T-helper 1 cell treated with Interleukin-12 subunit alpha and Interleukin-12 subunit beta and Interleukin-4 antibody, amounts not matched to agents 30 μg/mL and 1 μg/mL, for 36 hours (primary cell): ENCODE results near the gene PRF1.

Experiments
- H3K27ac Mint-ChIP-seq: one replicate; pipeline ENCODE4 v1.8.0; 2021; ENCODE audit warnings: mild to moderate bottlenecking, mixed read lengths
- H3K27me3 Mint-ChIP-seq: one replicate; pipeline ENCODE4 v1.8.0; 2021; ENCODE audit warnings: low read depth, mixed read lengths
- H3K36me3 Mint-ChIP-seq: one replicate; pipeline ENCODE4 v1.8.0; 2021; ENCODE audit warnings: low read depth, mixed read lengths
- H3K4me1 Mint-ChIP-seq: one replicate; pipeline ENCODE4 v1.8.0; 2021; ENCODE audit warnings: low read depth, mixed read lengths
- H3K4me3 Mint-ChIP-seq: one replicate; pipeline ENCODE4 v1.8.0; 2021; ENCODE audit warnings: mild to moderate bottlenecking, moderate library complexity, mixed read lengths
- H3K9me3 Mint-ChIP-seq: one replicate; pipeline ENCODE4 v1.8.0; 2021; ENCODE audit warnings: mixed read lengths

PRF1 gene

GRCh38 chr10:70592746-70593512 lies 9.6 kb downstream of the PRF1 start:
- H3K9me3 Mint-ChIP-seq: no peaks in the 10 kb centered on the region
- no peak overlapping the region for H3K4me3 Mint-ChIP-seq
- peaks cover 10% of the 10 kb centered on the region for H3K27me3 Mint-ChIP-seq
- peaks cover 25% of the 10 kb centered on the region for H3K36me3 Mint-ChIP-seq
- peaks cover 27% of the 10 kb centered on the region for H3K4me1 Mint-ChIP-seq
- H3K27ac Mint-ChIP-seq: no peak overlapping the region

GRCh38 chr10:70592186-70592735 lies 10.3 kb downstream of the PRF1 start:
- Mint-ChIP-seq H3K4me3 (no peak overlapping the region), H3K4me1 (peaks cover 25% of the 10 kb centered on the region), H3K27me3 (peaks cover 10% of the 10 kb centered on the region), H3K9me3 (no peaks in the 10 kb centered on the region), H3K27ac (no peak overlapping the region), H3K36me3 (peaks cover 18% of the 10 kb centered on the region)

- no peaks in the 10 kb centered on the region for H3K9me3 Mint-ChIP-seq
- peaks cover 10% of the 10 kb centered on the region for H3K27me3 Mint-ChIP-seq
- H3K27ac Mint-ChIP-seq: no peak overlapping the region
- peaks cover 29% of the 10 kb centered on the region for H3K4me1 Mint-ChIP-seq
- H3K4me3 Mint-ChIP-seq: no peak overlapping the region
- peaks cover 4% of the 10 kb centered on the region for H3K36me3 Mint-ChIP-seq
Measured at GRCh38 chr10:70590655-70591416, 11.7 kb downstream of the PRF1 start.

- Mint-ChIP-seq H3K27me3 (peaks cover 10% of the 10 kb centered on the region), H3K36me3 (peaks cover 1% of the 10 kb centered on the region), H3K9me3 (no peaks in the 10 kb centered on the region), H3K27ac (no peak overlapping the region), H3K4me1 (peaks cover 29% of the 10 kb centered on the region), H3K4me3 (no peak overlapping the region)
Measured at GRCh38 chr10:70589762-70590654, 12.5 kb downstream of the PRF1 start.

- Mint-ChIP-seq H3K27me3 (peaks cover 10% of the 10 kb centered on the region), H3K4me3 (no peak overlapping the region), H3K9me3 (no peaks in the 10 kb centered on the region), H3K27ac (no peak overlapping the region), H3K4me1 (peaks cover 24% of the 10 kb centered on the region), H3K36me3 (no peaks in the 10 kb centered on the region)
Measured at GRCh38 chr10:70588859-70589570, 13.5 kb downstream of the PRF1 start.

GRCh38 chr10:70588255-70588654 lies 14.3 kb downstream of the PRF1 start:
- Mint-ChIP-seq H3K9me3 (no peaks in the 10 kb centered on the region), H3K4me1 (peaks cover 22% of the 10 kb centered on the region), H3K36me3 (no peaks in the 10 kb centered on the region), H3K4me3 (no peak overlapping the region), H3K27me3 (peaks cover 10% of the 10 kb centered on the region), H3K27ac (no peak overlapping the region)

GRCh38 chr10:70587045-70587658 lies 15.4 kb downstream of the PRF1 start:
- H3K9me3 Mint-ChIP-seq: no peaks in the 10 kb centered on the region
- H3K36me3 Mint-ChIP-seq: no peaks in the 10 kb centered on the region
- H3K4me3 Mint-ChIP-seq: no peak overlapping the region
- H3K27ac Mint-ChIP-seq: no peak overlapping the region
- H3K4me1 Mint-ChIP-seq: peaks cover 16% of the 10 kb centered on the region
- peaks cover 9% of the 10 kb centered on the region for H3K27me3 Mint-ChIP-seq

- Mint-ChIP-seq H3K36me3 (no peaks in the 10 kb centered on the region), H3K9me3 (no peaks in the 10 kb centered on the region), H3K4me3 (no peak overlapping the region), H3K4me1 (peaks cover 13% of the 10 kb centered on the region), H3K27ac (no peak overlapping the region), H3K27me3 (peaks cover 4% of the 10 kb centered on the region)
Measured at GRCh38 chr10:70586348-70586930, 16.1 kb downstream of the PRF1 start.

- Mint-ChIP-seq H3K36me3 (no peaks in the 10 kb centered on the region), H3K4me3 (no peak overlapping the region), H3K27ac (no peak overlapping the region), H3K4me1 (peaks cover 13% of the 10 kb centered on the region), H3K9me3 (no peaks in the 10 kb centered on the region), H3K27me3 (peaks cover 4% of the 10 kb centered on the region)
Measured at GRCh38 chr10:70585578-70586169, 16.9 kb downstream of the PRF1 start.

GRCh38 chr10:70584909-70585544 lies 17.5 kb downstream of the PRF1 start:
- Mint-ChIP-seq H3K4me3 (no peak overlapping the region), H3K9me3 (no peaks in the 10 kb centered on the region), H3K4me1 (peaks cover 13% of the 10 kb centered on the region), H3K36me3 (no peaks in the 10 kb centered on the region), H3K27ac (no peak overlapping the region), H3K27me3 (peaks cover 4% of the 10 kb centered on the region)

- H3K36me3 Mint-ChIP-seq: peaks cover 2% of the 10 kb centered on the region
- no peaks in the 10 kb centered on the region for H3K9me3 Mint-ChIP-seq
- H3K27ac Mint-ChIP-seq: no peak overlapping the region
- no peak overlapping the region for H3K4me3 Mint-ChIP-seq
- peaks cover 4% of the 10 kb centered on the region for H3K27me3 Mint-ChIP-seq
- H3K4me1 Mint-ChIP-seq: peaks cover 17% of the 10 kb centered on the region
Measured at GRCh38 chr10:70584366-70584765, 18.2 kb downstream of the PRF1 start.

GRCh38 chr10:70583669-70584037 lies 18.9 kb downstream of the PRF1 start:
- Mint-ChIP-seq H3K27ac (no peak overlapping the region), H3K27me3 (peaks cover 4% of the 10 kb centered on the region), H3K36me3 (peaks cover 2% of the 10 kb centered on the region), H3K4me1 (peaks cover 16% of the 10 kb centered on the region), H3K9me3 (no peaks in the 10 kb centered on the region), H3K4me3 (no peak overlapping the region)
